HepG2 (cell line): ENCODE data around the gene PTPRU. TPM values are rescaled to one million over a fixed set of nuclear protein-coding genes. Genes with fewer than 3 reads are reported as not detected.
A peak's percentile ranks its signal among the peaks of the same experiment; 100 is the strongest.

Source experiments
- ATAC-seq: fragments of 200-7000 bp; cut with Tn5 transposase; 3 replicates; pipeline ENCODE4 v1.9.1; 2020; ENCODE audit warnings: mild to moderate bottlenecking, moderate library complexity
- BruUV-seq: library from RNA; stranded (reverse); fragments of 400-500 nt; replicated peaks from 2 replicates; lab custom pipeline; 2021; lab: Mats Ljungman, UMichigan
- CTCF ChIA-PET: fragments of 300-600 bp; formaldehyde crosslinking; extraction: SDS; loops from one replicate; lab custom pipeline; 2021; ENCODE audit warnings: low total read pairs, inconsistent platforms, low intra/inter-chr PET ratio; lab: Yijun Ruan, JAX
- POLR2A ChIA-PET: fragments of 350-600 bp; sonication (Branson Sonifier 250); formaldehyde crosslinking; loops from one replicate; lab custom pipeline; 2020; ENCODE audit warnings: antibody characterized with exemption, inconsistent platforms; lab: Yijun Ruan, JAX
- DNase-seq: peaks from one replicate; pipeline ENCODE4 v3.0.0-alpha.2; 2015; ENCODE audit warnings: low spot score
- FAIRE-seq: peaks from 3 replicates; lab custom pipeline; 2011; peaks lifted over from hg19 to GRCh38; lab: Jason Lieb, UNC
- H2AFZ ChIP-seq: one replicate; pipeline ENCODE4 v1.6.1; 2011; ENCODE audit warnings: low read length, inconsistent platforms
- H3K27ac ChIP-seq: fragments of 300-600 bp; 3 replicates; pipeline ENCODE4 v1.8.0; 2011; ENCODE audit warnings: mixed run types, mild to moderate bottlenecking, mixed read lengths, low read length, inconsistent platforms; ENCODE audit not compliant: insufficient read depth; ENCODE audit errors: extremely low read length
- H3K27me3 ChIP-seq, 2 experiments: fragments of 200-600 bp in 1 of 2; 2 replicates in 1 of 2; 3 replicates in 1 of 2; pipeline versions ENCODE4 v1.6.0 to v1.8.0; 2011; ENCODE audit warnings: low read length in 2 of 2, mild to moderate bottlenecking in 2 of 2, moderate library complexity in 2 of 2, inconsistent platforms in 1 of 2; ENCODE audit not compliant: insufficient read depth in 2 of 2, control insufficient read depth in 1 of 2
- H3K36me3 ChIP-seq, 2 experiments: fragments of 200-600 bp in 1 of 2; replicated peaks in 1 of 2; 2 replicates in 1 of 2; 3 replicates in 1 of 2; pipeline versions ENCODE4 v1.5.1 to v1.8.0; 2011; ENCODE audit warnings: low read length in 2 of 2, inconsistent platforms in 1 of 2; ENCODE audit not compliant: insufficient read depth in 2 of 2, control insufficient read depth in 1 of 2
- H3K4me1 ChIP-seq: 2 replicates; pipeline ENCODE4 v1.5.1; 2012; ENCODE audit warnings: low read length, inconsistent platforms; ENCODE audit not compliant: insufficient read depth
- H3K4me2 ChIP-seq: 2 replicates; pipeline ENCODE4 v1.6.0; 2011; ENCODE audit warnings: low read depth, low read length, inconsistent platforms
- H3K4me3 ChIP-seq, 3 experiments: fragments of 200-600 bp in 1 of 3; sonication (generic), shearing (Covaris generic) in 1 of 3; replicated peaks in 1 of 3; 2 replicates each; pipeline ENCODE4 v1.5.1; 2011 to 2016; ENCODE audit warnings: low read length in 3 of 3, inconsistent platforms in 2 of 3, low read depth in 2 of 3, mild to moderate bottlenecking in 2 of 3, control low read depth in 1 of 3, mixed read lengths in 1 of 3; ENCODE audit not compliant: insufficient read depth in 1 of 3
- H3K79me2 ChIP-seq: one replicate; pipeline ENCODE4 v1.6.1; 2011; ENCODE audit warnings: low read length, inconsistent platforms; ENCODE audit not compliant: insufficient read depth
- H3K9ac ChIP-seq: 2 replicates; pipeline ENCODE4 v1.6.0; 2011; ENCODE audit warnings: mild to moderate bottlenecking, low read depth, low read length, inconsistent platforms; ENCODE audit not compliant: insufficient read depth
- H3K9me3 ChIP-seq: 2 replicates; pipeline ENCODE4 v1.5.1; 2012; ENCODE audit warnings: mild to moderate bottlenecking, low read length
- H4K20me1 ChIP-seq: 2 replicates; pipeline ENCODE4 v1.6.0; 2011; ENCODE audit warnings: inconsistent platforms, mild to moderate bottlenecking, low read length, moderate library complexity; ENCODE audit not compliant: insufficient read depth
- GABPA ChIP-seq, 2 experiments: IDR thresholded peaks; 2 replicates each; pipeline ENCODE4 v1.6.1; 2011 to 2016; ENCODE audit warnings: low read depth in 2 of 2, low read length in 1 of 2, missing biosample characterization in 1 of 2, missing genetic modification characterization in 1 of 2
- NBN ChIP-seq: fragments of 450-650 bp; conservative IDR thresholded peaks from 2 replicates; pipeline ENCODE4 v1.6.1; 2017
- NCOA5 ChIP-seq: sonication (generic); formaldehyde crosslinking; IDR thresholded peaks from 2 replicates; pipeline ENCODE4 v1.4.0; 2020; ENCODE audit warnings: missing genetic modification reagents
- NRL ChIP-seq: sonication (generic); formaldehyde crosslinking; IDR thresholded peaks from 2 replicates; pipeline ENCODE4 v1.5.0; 2020; ENCODE audit warnings: missing genetic modification reagents, mild to moderate bottlenecking, moderate library complexity, borderline replicate concordance
- TMF1 ChIP-seq: sonication (generic); formaldehyde crosslinking; IDR thresholded peaks from 2 replicates; pipeline ENCODE4 v1.8.1; 2022; ENCODE audit warnings: low read depth, missing genetic modification reagents
- ZNF232 ChIP-seq: sonication (generic); formaldehyde crosslinking; IDR thresholded peaks from 2 replicates; pipeline ENCODE4 v1.4.0; 2020; ENCODE audit warnings: missing genetic modification reagents, borderline replicate concordance
- WGBS: methylation state at CpG from one replicate; pipeline ENCODE4 v1.1.6; 2017; ENCODE audit warnings: low lambda C conversion rate; 5-methylcytosine and 5-hydroxymethylcytosine counted together
- in situ Hi-C: cut with HindIII; loops from 2 replicates; pipeline ENCODE4 v1.10.0; 2017; ENCODE audit warnings: low pct_unique_long_range_greater_than_20kb; ENCODE audit not compliant: extremely low pct_ligation_motif_present
- intact Hi-C: fragments of 100-400 bp; cut with micrococcal nuclease; formaldehyde crosslinking; loops from one replicate; pipeline ENCODE4 v1.10.0; 2022; ENCODE audit not compliant: unreplicated experiment
- polyA plus RNA-seq, 8 experiments: library from polyadenylated mRNA; depleted of rRNA in 3 of 8; stranded (reverse) in 7 of 8; unstranded in 1 of 8; fragments of >200 nt; fragmentation: Illumina TruSeq in 4 of 8; extraction: Trizol in 4 of 8; gene quantifications; 2 replicates each; pipeline versions ENCODE4 v1.2.1 to v1.2.3, GENCODE V29; 2011 to 2016; ENCODE audit warnings: low read depth in 4 of 8, missing spikeins in 1 of 8, mixed read lengths in 1 of 8; ENCODE audit not compliant: insufficient read depth in 1 of 8
- total RNA-seq, 5 experiments: library from RNA; depleted of rRNA; stranded (reverse); fragments of >200 nt; fragmentation: Illumina TruSeq; extraction: Trizol; gene quantifications; 2 replicates each; pipeline ENCODE4 v1.2.3, GENCODE V29; 2016; ENCODE audit warnings: low read depth in 1 of 5
- TF ChIP-seq, protein P1 (sequence below): sonication (generic); formaldehyde crosslinking; IDR thresholded peaks from 2 replicates; pipeline ENCODE4 v1.4.0; 2020; ENCODE audit warnings: missing genetic modification reagents
- TF ChIP-seq, protein P2 (sequence below): sonication (generic); formaldehyde crosslinking; IDR thresholded peaks from 2 replicates; pipeline ENCODE4 v1.5.1; 2020; ENCODE audit warnings: missing genetic modification reagents, mild to moderate bottlenecking, borderline replicate concordance
- TF ChIP-seq, protein P3 (sequence below): sonication (generic); formaldehyde crosslinking; IDR thresholded peaks from 2 replicates; pipeline ENCODE4 v1.5.0; 2020; ENCODE audit warnings: mild to moderate bottlenecking, missing genetic modification reagents
- TF ChIP-seq, protein P4 (sequence below): sonication (generic); formaldehyde crosslinking; IDR thresholded peaks from 2 replicates; pipeline ENCODE4 v1.4.0; 2020; ENCODE audit warnings: missing genetic modification reagents, borderline replicate concordance

The PTPRU gene
- total and polyA plus RNA-seq, 2 of the 13 experiments (the other 11 are each of a cell fraction or from before 2014, with no cell fraction given) = 21.6 to 22.3 TPM

DNA sequence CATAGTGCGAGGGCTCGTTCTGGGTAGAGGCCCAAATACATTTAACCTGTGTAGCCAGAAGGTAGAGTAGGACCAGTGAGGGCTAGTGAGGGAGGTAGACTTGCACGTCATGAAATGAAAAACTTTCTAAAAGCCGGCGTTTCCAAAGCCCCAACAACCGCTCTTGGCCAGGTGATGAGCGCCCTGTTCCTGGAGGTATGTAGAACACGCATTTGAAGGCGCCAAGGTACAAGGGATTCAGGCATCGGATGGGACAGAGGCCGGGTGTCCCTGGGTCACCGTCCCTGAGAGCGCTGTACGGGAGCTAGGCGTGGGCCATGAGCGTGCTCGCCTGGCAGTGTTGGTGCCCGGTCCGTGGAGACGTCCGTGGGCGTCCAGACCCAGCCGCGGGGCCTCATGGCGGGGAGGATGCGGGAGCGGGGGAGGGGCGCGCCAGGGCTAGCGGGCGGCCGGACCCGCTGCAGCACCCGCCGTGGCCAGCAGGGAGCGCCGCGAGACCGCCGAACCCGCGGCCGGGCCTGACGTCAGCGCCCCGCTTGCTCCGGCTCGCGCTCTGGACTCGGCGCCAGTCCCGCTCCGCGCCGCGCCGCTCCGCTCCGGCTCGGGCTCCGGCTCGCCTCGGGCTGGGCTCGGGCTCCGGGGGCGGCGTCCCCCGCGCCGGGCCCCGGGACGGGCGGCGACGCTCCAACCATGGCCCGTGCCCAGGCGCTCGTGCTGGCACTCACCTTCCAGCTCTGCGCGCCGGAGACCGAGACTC is at the start of gene PTPRU (continued):
- TF ChIP-seq, protein P1, sequence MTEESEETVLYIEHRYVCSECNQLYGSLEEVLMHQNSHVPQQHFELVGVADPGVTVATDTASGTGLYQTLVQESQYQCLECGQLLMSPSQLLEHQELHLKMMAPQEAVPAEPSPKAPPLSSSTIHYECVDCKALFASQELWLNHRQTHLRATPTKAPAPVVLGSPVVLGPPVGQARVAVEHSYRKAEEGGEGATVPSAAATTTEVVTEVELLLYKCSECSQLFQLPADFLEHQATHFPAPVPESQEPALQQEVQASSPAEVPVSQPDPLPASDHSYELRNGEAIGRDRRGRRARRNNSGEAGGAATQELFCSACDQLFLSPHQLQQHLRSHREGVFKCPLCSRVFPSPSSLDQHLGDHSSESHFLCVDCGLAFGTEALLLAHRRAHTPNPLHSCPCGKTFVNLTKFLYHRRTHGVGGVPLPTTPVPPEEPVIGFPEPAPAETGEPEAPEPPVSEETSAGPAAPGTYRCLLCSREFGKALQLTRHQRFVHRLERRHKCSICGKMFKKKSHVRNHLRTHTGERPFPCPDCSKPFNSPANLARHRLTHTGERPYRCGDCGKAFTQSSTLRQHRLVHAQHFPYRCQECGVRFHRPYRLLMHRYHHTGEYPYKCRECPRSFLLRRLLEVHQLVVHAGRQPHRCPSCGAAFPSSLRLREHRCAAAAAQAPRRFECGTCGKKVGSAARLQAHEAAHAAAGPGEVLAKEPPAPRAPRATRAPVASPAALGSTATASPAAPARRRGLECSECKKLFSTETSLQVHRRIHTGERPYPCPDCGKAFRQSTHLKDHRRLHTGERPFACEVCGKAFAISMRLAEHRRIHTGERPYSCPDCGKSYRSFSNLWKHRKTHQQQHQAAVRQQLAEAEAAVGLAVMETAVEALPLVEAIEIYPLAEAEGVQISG (CRISPR knock-in tag) = peak; percentile 57; the same call in 1 of the 2 replicates
- TF ChIP-seq TMF1 (0 out of 2 replicates have a peak, but pooled peaks have one; percentile 75), ZNF232 (CRISPR knock-in tag) (no peak)
- TF ChIP-seq, all 625 proteins: peak for 57

DNA sequence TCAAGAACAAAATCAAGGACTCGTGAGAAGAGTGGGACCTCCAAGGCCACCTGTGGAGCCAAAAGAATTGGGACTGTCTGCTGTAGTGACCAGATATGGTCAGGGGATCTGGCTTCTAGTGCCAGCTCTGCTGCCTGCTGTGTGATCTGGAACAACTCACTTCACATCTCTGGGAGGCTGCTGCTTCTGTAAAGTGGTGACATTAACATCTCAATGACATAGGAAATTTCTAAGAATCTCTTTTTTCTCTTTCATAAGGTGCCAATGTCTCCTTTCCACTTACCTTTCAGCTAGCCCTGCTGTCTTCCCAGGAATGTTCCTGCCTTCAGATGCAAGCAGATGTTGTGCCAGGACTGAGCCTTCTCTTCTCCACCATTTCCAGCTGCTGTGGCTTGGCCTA is 49.6 kb upstream of the PTPRU start:
- H3K4me2 ChIP-seq = peak overlapping the region; percentile 64
- ATAC-seq (no peak), FAIRE-seq (no peak), DNase-seq (no peak)
- WGBS = 33% methylated on average over 1 of the region's 1 CpG
- peak overlapping the region; percentile 62 for H2AFZ ChIP-seq
- ChIA-PET CTCF (no interaction called here), POLR2A (interaction anchor here (0.6 to 1.6 kb wide), 10 partner anchors 8 to 305 kb away, joined by 3 to 10 read pairs (median 3); partner anchors contain the start of genes EPB41 and TMEM200B)
- no peak overlapping the region for H3K4me3 ChIP-seq
- H3K9ac ChIP-seq = peak overlapping the region; percentile 45
- H3K27me3 ChIP-seq = no peaks in the 10 kb centered on the region
- in situ Hi-C loops (no loop called here), intact Hi-C loops (loop anchor here (10.0 kb wide), 1 partner anchor 542 kb away; the partner anchor contains the start of genes RNU11 and TAF12)
- H4K20me1 ChIP-seq = no peaks in the 10 kb centered on the region
- H3K27ac ChIP-seq = peak overlapping the region; percentile 76
- H3K9me3 ChIP-seq = no peaks in the 10 kb centered on the region
- no peaks in the 10 kb centered on the region for H3K79me2 ChIP-seq
- no TSS peak for BruUV-seq
- H3K4me1 ChIP-seq = peaks cover 35% of the 10 kb centered on the region
- no peaks in the 10 kb centered on the region for H3K36me3 ChIP-seq
- TF ChIP-seq NRL = no peak
- TF ChIP-seq, protein P2, sequence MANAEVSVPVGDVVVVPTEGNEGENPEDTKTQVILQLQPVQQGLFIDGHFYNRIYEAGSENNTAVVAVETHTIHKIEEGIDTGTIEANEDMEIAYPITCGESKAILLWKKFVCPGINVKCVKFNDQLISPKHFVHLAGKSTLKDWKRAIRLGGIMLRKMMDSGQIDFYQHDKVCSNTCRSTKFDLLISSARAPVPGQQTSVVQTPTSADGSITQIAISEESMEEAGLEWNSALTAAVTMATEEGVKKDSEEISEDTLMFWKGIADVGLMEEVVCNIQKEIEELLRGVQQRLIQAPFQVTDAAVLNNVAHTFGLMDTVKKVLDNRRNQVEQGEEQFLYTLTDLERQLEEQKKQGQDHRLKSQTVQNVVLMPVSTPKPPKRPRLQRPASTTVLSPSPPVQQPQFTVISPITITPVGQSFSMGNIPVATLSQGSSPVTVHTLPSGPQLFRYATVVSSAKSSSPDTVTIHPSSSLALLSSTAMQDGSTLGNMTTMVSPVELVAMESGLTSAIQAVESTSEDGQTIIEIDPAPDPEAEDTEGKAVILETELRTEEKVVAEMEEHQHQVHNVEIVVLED (CRISPR knock-in tag) = 0 out of 2 replicates have a peak, but pooled peaks have one; percentile 5
- TF ChIP-seq, protein P3, sequence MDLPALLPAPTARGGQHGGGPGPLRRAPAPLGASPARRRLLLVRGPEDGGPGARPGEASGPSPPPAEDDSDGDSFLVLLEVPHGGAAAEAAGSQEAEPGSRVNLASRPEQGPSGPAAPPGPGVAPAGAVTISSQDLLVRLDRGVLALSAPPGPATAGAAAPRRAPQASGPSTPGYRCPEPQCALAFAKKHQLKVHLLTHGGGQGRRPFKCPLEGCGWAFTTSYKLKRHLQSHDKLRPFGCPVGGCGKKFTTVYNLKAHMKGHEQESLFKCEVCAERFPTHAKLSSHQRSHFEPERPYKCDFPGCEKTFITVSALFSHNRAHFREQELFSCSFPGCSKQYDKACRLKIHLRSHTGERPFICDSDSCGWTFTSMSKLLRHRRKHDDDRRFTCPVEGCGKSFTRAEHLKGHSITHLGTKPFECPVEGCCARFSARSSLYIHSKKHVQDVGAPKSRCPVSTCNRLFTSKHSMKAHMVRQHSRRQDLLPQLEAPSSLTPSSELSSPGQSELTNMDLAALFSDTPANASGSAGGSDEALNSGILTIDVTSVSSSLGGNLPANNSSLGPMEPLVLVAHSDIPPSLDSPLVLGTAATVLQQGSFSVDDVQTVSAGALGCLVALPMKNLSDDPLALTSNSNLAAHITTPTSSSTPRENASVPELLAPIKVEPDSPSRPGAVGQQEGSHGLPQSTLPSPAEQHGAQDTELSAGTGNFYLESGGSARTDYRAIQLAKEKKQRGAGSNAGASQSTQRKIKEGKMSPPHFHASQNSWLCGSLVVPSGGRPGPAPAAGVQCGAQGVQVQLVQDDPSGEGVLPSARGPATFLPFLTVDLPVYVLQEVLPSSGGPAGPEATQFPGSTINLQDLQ (CRISPR knock-in tag) = no peak
- TF ChIP-seq NCOA5 = no peak
- TF ChIP-seq TMF1 = no peak
- TF ChIP-seq NBN = no peak
- TF ChIP-seq, protein P4, sequence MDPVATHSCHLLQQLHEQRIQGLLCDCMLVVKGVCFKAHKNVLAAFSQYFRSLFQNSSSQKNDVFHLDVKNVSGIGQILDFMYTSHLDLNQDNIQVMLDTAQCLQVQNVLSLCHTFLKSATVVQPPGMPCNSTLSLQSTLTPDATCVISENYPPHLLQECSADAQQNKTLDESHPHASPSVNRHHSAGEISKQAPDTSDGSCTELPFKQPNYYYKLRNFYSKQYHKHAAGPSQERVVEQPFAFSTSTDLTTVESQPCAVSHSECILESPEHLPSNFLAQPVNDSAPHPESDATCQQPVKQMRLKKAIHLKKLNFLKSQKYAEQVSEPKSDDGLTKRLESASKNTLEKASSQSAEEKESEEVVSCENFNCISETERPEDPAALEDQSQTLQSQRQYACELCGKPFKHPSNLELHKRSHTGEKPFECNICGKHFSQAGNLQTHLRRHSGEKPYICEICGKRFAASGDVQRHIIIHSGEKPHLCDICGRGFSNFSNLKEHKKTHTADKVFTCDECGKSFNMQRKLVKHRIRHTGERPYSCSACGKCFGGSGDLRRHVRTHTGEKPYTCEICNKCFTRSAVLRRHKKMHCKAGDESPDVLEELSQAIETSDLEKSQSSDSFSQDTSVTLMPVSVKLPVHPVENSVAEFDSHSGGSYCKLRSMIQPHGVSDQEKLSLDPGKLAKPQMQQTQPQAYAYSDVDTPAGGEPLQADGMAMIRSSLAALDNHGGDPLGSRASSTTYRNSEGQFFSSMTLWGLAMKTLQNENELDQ (CRISPR knock-in tag) = no peak
- no peak for TF ChIP-seq GABPA (IDR thresholded peaks at IDR 0.05; ENCODE audit: low read depth, low read length)
- no peak for TF ChIP-seq GABPA (CRISPR knock-in tag; IDR thresholded peaks at IDR 0.05; ENCODE audit: low read depth)
